ENCODE measurements around the gene ZNRF4. TPM values are rescaled to one million over a fixed set of nuclear protein-coding genes. Genes with fewer than 3 reads are reported as not detected.

ZNRF4 gene
- total RNA-seq, 3 donors from 2014 or later: not detected

- Histone ChIP-seq H3K9me3 (no peaks in the 10 kb centered on the region), H3K36me3 (ENCODE audit: low read depth) (no peaks in the 10 kb centered on the region), H3K4me3 (no peak overlapping the region), H3K4me1 (ENCODE audit: low read depth) (no peaks in the 10 kb centered on the region)
- no peak for DNase-seq
- no peak for ATAC-seq
- intact Hi-C loops (cut with DNase I, micrococcal nuclease): no loop called here
- TF ChIP-seq, protein P1, sequence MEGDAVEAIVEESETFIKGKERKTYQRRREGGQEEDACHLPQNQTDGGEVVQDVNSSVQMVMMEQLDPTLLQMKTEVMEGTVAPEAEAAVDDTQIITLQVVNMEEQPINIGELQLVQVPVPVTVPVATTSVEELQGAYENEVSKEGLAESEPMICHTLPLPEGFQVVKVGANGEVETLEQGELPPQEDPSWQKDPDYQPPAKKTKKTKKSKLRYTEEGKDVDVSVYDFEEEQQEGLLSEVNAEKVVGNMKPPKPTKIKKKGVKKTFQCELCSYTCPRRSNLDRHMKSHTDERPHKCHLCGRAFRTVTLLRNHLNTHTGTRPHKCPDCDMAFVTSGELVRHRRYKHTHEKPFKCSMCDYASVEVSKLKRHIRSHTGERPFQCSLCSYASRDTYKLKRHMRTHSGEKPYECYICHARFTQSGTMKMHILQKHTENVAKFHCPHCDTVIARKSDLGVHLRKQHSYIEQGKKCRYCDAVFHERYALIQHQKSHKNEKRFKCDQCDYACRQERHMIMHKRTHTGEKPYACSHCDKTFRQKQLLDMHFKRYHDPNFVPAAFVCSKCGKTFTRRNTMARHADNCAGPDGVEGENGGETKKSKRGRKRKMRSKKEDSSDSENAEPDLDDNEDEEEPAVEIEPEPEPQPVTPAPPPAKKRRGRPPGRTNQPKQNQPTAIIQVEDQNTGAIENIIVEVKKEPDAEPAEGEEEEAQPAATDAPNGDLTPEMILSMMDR (IDR thresholded peaks at IDR 0.05): no peak
Measured at GRCh38 chr19:5444431-5444830, 10.8 kb upstream of the ZNRF4 start.

DNA sequence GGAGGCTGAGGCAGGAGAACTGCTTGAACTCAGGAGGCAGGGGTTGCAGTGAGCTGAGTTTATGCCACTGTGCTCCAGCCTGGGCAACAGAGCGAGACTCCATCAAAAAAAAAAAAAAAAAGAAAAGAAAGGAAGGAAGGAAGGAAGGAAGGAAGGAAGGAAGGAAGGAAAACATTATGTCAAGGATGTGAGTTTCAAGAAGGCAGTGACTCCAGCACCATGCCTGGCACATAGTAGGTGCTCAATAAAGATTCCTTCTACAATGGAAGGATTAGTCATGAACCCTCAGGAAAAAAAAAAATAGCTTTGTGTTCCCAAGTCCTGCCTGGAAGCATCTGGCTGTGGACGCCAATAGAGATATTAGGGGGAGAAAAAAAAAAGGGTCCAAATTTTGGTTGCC, 10.1 kb upstream of the ZNRF4 start:
- DNase-seq: no peak
- TF ChIP-seq, protein P1 (IDR thresholded peaks at IDR 0.05): no peak
- no peak for ATAC-seq
- no peaks in the 10 kb centered on the region for H3K36me3 ChIP-seq (ENCODE audit: low read depth)
- no peak overlapping the region for H3K4me3 ChIP-seq
- H3K9me3 ChIP-seq: no peaks in the 10 kb centered on the region
- intact Hi-C loops (cut with DNase I, micrococcal nuclease): no loop called here
- H3K4me1 ChIP-seq (ENCODE audit: low read depth): no peaks in the 10 kb centered on the region

DNA sequence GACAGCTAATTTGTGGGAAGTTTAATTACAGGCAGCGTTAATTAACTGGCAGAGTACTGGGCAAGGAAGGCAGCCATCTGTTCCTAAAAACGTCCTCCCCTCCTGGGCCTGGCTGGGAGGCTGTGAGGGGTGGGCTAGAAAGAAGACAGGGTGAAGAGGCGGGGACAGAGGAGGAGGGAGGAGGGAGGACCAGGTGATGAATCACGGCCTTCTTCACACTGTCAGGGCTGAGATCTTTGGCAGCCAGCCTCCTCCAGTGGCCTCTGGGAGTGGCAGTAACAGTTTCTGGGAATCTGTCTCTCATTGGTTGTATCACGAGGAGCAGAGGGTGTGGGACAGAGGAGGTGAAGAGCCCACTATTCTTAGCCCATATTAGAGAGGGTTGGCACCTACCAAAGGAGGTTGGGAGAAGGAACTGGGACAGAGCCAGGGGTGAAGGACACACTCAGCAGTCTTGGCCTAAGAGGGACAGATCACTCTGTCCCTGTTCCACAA, 9.6 kb upstream of the ZNRF4 start:
- intact Hi-C loops (cut with DNase I, micrococcal nuclease): no loop called here
- DNase-seq (no peak), ATAC-seq (no peak)
- Histone ChIP-seq H3K36me3 (ENCODE audit: low read depth) (no peaks in the 10 kb centered on the region), H3K9me3 (no peaks in the 10 kb centered on the region), H3K4me3 (no peak overlapping the region), H3K4me1 (ENCODE audit: low read depth) (no peaks in the 10 kb centered on the region)
- TF ChIP-seq, protein P1 (IDR thresholded peaks at IDR 0.05): no peak

- TF ChIP-seq, protein P1 (IDR thresholded peaks at IDR 0.05): no peak
- Histone ChIP-seq H3K36me3 (ENCODE audit: low read depth) (no peaks in the 10 kb centered on the region), H3K4me1 (ENCODE audit: low read depth) (no peaks in the 10 kb centered on the region), H3K4me3 (no peak overlapping the region), H3K9me3 (no peaks in the 10 kb centered on the region)
- intact Hi-C loops (cut with DNase I, micrococcal nuclease): no loop called here
- ATAC-seq (no peak), DNase-seq (no peak)
Measured at GRCh38 chr19:5447700-5448311, 7.4 kb upstream of the ZNRF4 start.

DNA sequence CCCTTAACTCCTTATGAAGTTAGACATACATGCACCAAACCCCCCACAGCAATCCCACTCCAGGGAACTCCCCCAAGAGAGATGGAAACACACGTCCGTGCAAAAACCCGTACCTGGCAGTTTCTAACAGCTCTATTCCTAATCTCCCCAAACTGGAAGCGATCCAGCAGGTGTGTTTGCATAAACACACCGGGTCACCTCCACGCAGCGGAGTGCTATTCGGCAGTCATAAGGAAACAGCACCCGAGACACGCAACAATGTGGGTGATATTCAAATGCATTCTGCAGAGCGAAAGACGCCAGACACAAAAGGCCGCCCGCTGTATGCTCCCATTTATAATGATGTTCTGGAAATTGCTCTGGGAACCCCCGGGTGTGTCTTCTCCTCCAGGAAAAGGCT, 6.8 kb upstream of the ZNRF4 start:
- intact Hi-C loops (cut with DNase I, micrococcal nuclease): no loop called here
- H3K9me3 ChIP-seq: peaks cover 3% of the 10 kb centered on the region
- no peak overlapping the region for H3K4me3 ChIP-seq
- no peaks in the 10 kb centered on the region for H3K4me1 ChIP-seq (ENCODE audit: low read depth)
- TF ChIP-seq, protein P1 (IDR thresholded peaks at IDR 0.05): no peak
- H3K36me3 ChIP-seq (ENCODE audit: low read depth): no peaks in the 10 kb centered on the region
- peak in 1 of 3 donors; percentile 10 for DNase-seq
- ATAC-seq: peak; percentile 18
